Activated naive CD4-positive, alpha-beta T cell treated with anti-CD3 and anti-CD28 coated beads, Interleukin-2, amount 50 U/mL, for 16 hours (primary cell): ENCODE data around the gene AVPI1.
"Not testable (repeated sequence)": the region's sequence is repeated elsewhere in the genome, so short reads cannot be mapped to it uniquely, and the experiment has no call there.

Experiments
- DNase-seq: peaks from one replicate; pipeline ENCODE4 v3.0.0-alpha.2; 2020

The AVPI1 gene

GRCh38 chr10:97711640-97712572 lies 24.9 kb upstream of the AVPI1 start:
- no peak for DNase-seq

GRCh38 chr10:97708976-97709946 lies 22.2 kb upstream of the AVPI1 start:
- peak; percentile 43 for DNase-seq

- no peak for DNase-seq
Measured at GRCh38 chr10:97708167-97708566, 21.1 kb upstream of the AVPI1 start.

GRCh38 chr10:97707134-97707861 lies 20.3 kb upstream of the AVPI1 start:
- no peak for DNase-seq

GRCh38 chr10:97705006-97705670 lies 18.1 kb upstream of the AVPI1 start:
- no peak for DNase-seq

DNA sequence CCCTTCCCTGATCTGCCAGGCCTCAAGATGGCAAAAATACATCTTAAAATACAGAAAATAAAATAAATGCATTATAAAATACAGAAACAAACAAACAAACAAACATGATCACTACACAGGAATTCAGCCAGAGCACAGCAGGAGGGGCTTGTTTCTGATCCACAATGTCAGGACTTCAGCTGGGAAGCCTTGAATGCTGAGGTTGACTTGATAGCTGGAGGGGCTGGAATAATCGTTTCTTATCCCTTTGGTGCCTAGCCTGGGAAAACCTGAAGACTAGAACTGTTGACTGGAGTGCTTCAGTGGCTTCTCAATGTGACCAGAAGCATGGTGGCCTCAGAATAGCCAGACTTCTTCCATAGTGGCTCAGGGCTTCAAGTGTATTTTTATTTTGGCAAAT lies 17.3 kb upstream of the AVPI1 start:
- no peak for DNase-seq

- no peak for DNase-seq
Measured at GRCh38 chr10:97703398-97704067, 16.5 kb upstream of the AVPI1 start.

DNA sequence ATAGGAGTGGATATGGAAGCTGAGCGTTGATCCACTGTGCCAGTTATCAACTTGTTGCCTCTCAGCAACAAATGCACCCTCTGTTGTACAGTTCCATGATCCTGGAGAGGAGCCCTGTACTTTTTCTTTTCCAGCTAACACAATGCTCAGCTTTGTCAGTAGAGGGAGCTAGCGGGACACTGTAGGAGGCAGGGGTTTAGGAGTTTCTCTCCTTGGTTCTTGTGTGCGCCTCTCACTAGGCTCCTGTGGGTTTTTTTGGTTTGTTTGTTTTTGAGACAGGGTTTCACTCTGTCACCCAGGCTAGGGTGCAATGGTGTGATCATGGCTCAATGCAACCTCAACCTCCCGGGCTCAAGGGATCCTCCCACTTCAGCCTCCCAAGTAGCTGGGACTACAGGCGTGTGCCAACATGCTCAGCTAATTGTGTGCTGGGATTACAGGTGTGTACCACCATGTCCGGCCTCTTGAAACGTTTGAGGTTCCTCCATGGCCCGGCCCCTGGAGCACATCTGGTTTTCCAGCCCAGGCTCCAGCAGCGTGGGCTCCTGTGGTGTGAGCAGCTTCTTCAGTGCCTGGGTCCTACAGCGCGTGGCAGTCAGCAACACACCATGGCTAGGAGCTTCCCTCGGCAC lies 14.5 kb upstream of the AVPI1 start:
- DNase-seq, result peak; percentile 31

DNA sequence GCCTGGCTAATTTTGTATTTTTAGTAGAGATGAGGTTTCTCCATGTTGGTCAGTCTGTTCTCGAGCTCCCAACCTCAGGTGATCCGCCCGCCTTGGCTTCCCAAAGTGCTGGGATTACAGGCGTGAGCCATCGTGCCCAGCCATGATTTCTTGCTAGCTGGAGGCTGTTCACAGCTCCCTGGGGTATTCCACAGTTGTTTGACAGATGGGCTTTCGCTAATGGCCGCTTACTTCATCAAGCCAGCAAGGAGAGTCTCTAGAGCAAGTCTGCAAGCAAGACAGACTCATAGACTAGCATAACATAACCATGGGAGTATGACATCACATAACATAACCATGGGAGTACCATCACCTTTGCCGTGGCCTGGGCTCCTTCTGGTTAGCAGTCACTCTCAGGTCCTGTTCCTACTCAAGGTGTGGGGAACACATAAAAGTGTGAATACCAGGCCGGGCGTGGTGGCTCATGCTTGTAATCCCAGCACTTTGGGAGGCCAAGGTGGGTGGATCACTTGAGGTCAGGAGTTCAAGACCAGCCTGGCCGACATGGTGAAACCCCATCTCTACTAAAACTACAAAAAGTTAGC lies 11.1 kb upstream of the AVPI1 start:
- not testable (repeated sequence) for DNase-seq

DNA sequence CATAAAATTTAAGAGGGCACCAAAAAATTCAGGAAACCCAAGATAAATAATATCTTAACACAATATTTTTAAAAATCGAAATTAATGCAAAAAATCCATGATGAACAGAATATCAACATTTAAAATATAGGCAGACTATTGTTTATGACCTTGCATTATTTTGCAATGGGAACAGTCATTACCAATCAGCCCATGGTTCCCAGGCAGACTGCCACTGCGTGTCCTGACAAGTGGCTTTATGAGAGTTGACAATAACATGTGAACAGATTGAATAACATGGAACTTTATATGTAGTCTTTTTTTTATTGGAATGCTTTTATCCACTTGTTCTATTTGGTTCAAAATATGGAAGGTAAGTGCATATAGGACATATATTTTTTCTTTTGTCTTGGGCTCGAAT lies 3.1 kb upstream of the AVPI1 start:
- DNase-seq, result no peak

GRCh38 chr10:97689559-97690020 lies 2.5 kb upstream of the AVPI1 start:
- DNase-seq, result no peak

- DNase-seq, result no peak
Measured at GRCh38 chr10:97687785-97688781, 1.0 kb upstream of the AVPI1 start.

DNA sequence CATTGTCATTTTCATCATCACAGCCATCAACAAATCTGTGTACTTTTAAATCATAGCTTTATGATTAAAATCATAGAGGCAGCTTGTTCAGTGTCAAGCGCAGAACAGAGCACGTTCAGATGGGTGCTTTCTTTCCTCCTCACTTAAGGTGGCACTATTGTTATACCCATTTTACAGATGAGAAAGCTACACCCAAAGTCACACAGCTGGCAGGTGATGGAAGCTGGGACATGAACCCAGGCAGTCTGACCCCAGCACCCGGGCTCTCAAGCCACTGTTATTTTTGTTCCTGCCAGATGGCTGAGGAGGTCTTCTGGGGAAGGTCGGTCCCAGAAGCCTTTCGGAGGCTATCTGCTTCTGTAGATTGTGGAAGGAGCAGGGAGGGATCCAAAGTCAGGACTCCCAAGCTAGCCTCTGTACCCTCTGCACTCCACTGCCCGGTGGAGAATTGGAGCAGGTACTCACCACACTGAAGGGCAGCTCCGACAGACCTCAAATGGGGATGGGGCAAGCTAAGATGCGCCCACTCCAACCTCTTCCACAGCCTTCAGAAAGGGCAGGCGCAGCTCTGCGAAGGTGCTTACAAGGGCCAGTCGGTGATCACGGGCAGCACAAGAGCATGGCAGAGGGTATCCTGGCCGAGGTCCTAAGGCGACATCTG lies 610 bp downstream of the AVPI1 start:
- DNase-seq, result no peak

GRCh38 chr10:97685395-97685958 lies 1.6 kb downstream of the AVPI1 start:
- DNase-seq, result no peak

DNA sequence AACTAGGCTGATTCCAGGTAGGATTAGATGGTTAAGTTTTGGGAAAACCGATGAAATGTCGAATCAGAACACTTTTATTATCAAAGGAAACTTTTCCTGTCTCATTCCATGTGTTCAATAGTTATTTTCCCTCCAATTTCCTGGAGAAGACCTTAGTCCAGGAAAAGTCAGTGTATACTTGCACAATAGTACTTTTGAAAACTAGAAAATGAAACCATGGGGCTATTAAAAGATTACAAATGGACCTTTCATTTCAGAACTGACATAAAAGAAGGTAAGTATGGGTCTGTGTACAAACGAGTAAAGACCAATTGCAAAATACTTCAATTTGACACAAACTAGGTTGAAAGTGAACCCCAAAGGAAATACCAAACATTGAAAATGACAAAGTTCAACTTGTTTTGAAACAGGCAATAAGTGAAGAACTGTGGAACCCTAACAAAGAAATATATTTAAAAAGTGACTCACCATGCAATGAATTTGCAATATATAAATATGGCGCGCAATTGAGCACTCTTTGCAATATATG lies 2.1 kb downstream of the AVPI1 start:
- no peak for DNase-seq

DNA sequence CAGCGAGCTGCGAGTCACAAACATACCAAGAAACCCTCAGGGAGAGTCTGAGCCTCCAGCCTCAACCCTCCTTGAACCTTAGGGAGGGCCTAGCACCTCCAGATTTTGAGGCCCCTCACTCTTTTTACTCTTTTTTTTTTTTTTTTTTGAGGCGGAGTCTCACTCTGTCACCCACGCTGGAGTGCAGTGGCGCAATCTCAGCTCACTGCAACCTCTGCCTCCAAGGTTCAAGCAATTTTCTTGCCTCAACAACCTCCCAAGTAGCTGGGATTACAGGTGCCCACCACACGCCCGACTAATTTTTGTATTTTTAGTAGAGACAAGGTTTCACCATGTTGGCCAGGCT lies 2.7 kb downstream of the AVPI1 start:
- not testable (repeated sequence) for DNase-seq

GRCh38 chr10:97683556-97684367 lies 3.3 kb downstream of the AVPI1 start:
- DNase-seq, result no peak
